HEK293 (cell line): ENCODE results near the gene SPNS1.

Experiments
- GLI4 ChIP-seq: fragments of 450-650 bp; formaldehyde crosslinking; IDR thresholded peaks from 2 replicates; pipeline ENCODE4 v1.5.1; 2016; ENCODE audit warnings: missing biosample characterization, missing genetic modification characterization
- MZF1 ChIP-seq: fragments of 450-650 bp; formaldehyde crosslinking; IDR thresholded peaks from 2 replicates; pipeline ENCODE4 v1.5.1; 2017; ENCODE audit warnings: missing biosample characterization, missing genetic modification characterization, borderline replicate concordance
- REST ChIP-seq: fragments of 450-650 bp; formaldehyde crosslinking; IDR thresholded peaks from 2 replicates; pipeline ENCODE4 v1.5.1; 2016; ENCODE audit warnings: missing biosample characterization, missing genetic modification characterization
- SETDB1 ChIP-seq: IDR thresholded peaks from one replicate; pipeline ENCODE4 v1.6.1; 2017; ENCODE audit warnings: mild to moderate bottlenecking, low read length, moderate library complexity, mixed read lengths; ENCODE audit not compliant: insufficient read length
- ZNF670 ChIP-seq: fragments of 450-650 bp; formaldehyde crosslinking; IDR thresholded peaks from 2 replicates; pipeline ENCODE4 v1.5.1; 2016; ENCODE audit warnings: missing biosample characterization, missing genetic modification characterization, low read depth

- TF ChIP-seq GLI4 (tag by site-specific recombination) (no peak), SETDB1 (no peak), ZNF670 (tag by site-specific recombination) (no peak), MZF1 (tag by site-specific recombination) (no peak), REST (no peak)
Measured at GRCh38 chr16:28964496-28964895, 10.1 kb upstream of the SPNS1 start.
